ENCODE results near the gene EPS8L2. TPM values are rescaled to one million over a fixed set of nuclear protein-coding genes. Genes with fewer than 3 reads are reported as not detected.
A peak's percentile ranks its signal among the peaks of the same experiment; 100 is the strongest.

The EPS8L2 gene
- total RNA-seq, 1 donor: 55.3 TPM

GRCh38 chr11:709109-709997 is 3.3 kb downstream of the EPS8L2 start:
- TF ChIP-seq CTCF (IDR thresholded peaks at IDR 0.05; ENCODE audit: insufficient read depth, low read depth, low read length): no peak
- no peak overlapping the region for H3K4me3 ChIP-seq (ENCODE audit: low read depth, low read length)
- DNase-seq (ENCODE audit: low read depth): no peak

GRCh38 chr11:714436-714835 is 8.4 kb downstream of the EPS8L2 start:
- DNase-seq (ENCODE audit: low read depth): no peak
- H3K4me3 ChIP-seq (ENCODE audit: low read depth, low read length): no peak overlapping the region
- TF ChIP-seq CTCF (IDR thresholded peaks at IDR 0.05; ENCODE audit: insufficient read depth, low read depth, low read length): no peak

- no peak for TF ChIP-seq CTCF (IDR thresholded peaks at IDR 0.05; ENCODE audit: insufficient read depth, low read depth, low read length)
- no peak for DNase-seq (ENCODE audit: low read depth)
Observed at GRCh38 chr11:719214-720016, 13.4 kb downstream of the EPS8L2 start.

GRCh38 chr11:720017-720641 is 14.1 kb downstream of the EPS8L2 start:
- H3K4me3 ChIP-seq (ENCODE audit: low read depth, low read length): no peak overlapping the region

More at GRCh38 chr11:719214-720016, 13.4 kb downstream of the EPS8L2 start:
- H3K4me3 ChIP-seq (ENCODE audit: low read depth, low read length): no peak overlapping the region

GRCh38 chr11:720642-721246 is 14.7 kb downstream of the EPS8L2 start:
- H3K4me3 ChIP-seq (ENCODE audit: low read depth, low read length): no peak overlapping the region
- TF ChIP-seq CTCF (IDR thresholded peaks at IDR 0.05; ENCODE audit: insufficient read depth, low read depth, low read length): no peak
- DNase-seq (ENCODE audit: low read depth): peak; percentile 53

More at GRCh38 chr11:720017-720641, 14.1 kb downstream of the EPS8L2 start:
- TF ChIP-seq CTCF (IDR thresholded peaks at IDR 0.05; ENCODE audit: insufficient read depth, low read depth, low read length): no peak
- DNase-seq (ENCODE audit: low read depth): no peak

- no peak overlapping the region for H3K4me3 ChIP-seq (ENCODE audit: low read depth, low read length)
- DNase-seq (ENCODE audit: low read depth): no peak
- TF ChIP-seq CTCF (IDR thresholded peaks at IDR 0.05; ENCODE audit: insufficient read depth, low read depth, low read length): no peak
Observed at GRCh38 chr11:721247-721740, 15.3 kb downstream of the EPS8L2 start.

Measured in fibroblast of villous mesenchyme (primary cell).